Cardiac fibroblast (primary cell): ENCODE results near the gene GPR21.

ENCODE experiments used
- DNase-seq, 2 donors: peaks; one replicate each; pipeline versions ENCODE4 v3.0.0 to v3.0.0-alpha.2; 2010; ENCODE audit warnings: low read depth in 2 of 2
- H3K4me3 ChIP-seq, 2 donors: replicated peaks in 1 of 2; 1 replicate in 1 of 2; 2 replicates in 1 of 2; pipeline ENCODE4 v1.5.1; 2011; ENCODE audit warnings: low read depth in 2 of 2, low read length in 2 of 2, mild to moderate bottlenecking in 2 of 2, moderate library complexity in 1 of 2
- TF ChIP-seq, protein P1 (sequence below): IDR thresholded peaks from one replicate; pipeline ENCODE4 v1.5.1; 2011; ENCODE audit warnings: low read depth, mild to moderate bottlenecking, low read length, inconsistent platforms

GPR21 gene

GRCh38 chr9:123062351-123063176 lies 29.1 kb downstream of the GPR21 start:
- no peak for DNase-seq
- H3K4me3 ChIP-seq, result no peak overlapping the region
- TF ChIP-seq, protein P1, sequence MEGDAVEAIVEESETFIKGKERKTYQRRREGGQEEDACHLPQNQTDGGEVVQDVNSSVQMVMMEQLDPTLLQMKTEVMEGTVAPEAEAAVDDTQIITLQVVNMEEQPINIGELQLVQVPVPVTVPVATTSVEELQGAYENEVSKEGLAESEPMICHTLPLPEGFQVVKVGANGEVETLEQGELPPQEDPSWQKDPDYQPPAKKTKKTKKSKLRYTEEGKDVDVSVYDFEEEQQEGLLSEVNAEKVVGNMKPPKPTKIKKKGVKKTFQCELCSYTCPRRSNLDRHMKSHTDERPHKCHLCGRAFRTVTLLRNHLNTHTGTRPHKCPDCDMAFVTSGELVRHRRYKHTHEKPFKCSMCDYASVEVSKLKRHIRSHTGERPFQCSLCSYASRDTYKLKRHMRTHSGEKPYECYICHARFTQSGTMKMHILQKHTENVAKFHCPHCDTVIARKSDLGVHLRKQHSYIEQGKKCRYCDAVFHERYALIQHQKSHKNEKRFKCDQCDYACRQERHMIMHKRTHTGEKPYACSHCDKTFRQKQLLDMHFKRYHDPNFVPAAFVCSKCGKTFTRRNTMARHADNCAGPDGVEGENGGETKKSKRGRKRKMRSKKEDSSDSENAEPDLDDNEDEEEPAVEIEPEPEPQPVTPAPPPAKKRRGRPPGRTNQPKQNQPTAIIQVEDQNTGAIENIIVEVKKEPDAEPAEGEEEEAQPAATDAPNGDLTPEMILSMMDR, result no peak

- TF ChIP-seq, protein P1, result no peak
- H3K4me3 ChIP-seq, result no peak overlapping the region
- peak; percentile 42 to 55 for DNase-seq
Observed at GRCh38 chr9:123063177-123063598, 29.7 kb downstream of the GPR21 start.

GRCh38 chr9:123063896-123064295 lies 30.4 kb downstream of the GPR21 start:
- TF ChIP-seq, protein P1, result no peak
- no peak for DNase-seq

GRCh38 chr9:123064716-123065115 lies 31.2 kb downstream of the GPR21 start:
- TF ChIP-seq, protein P1, result no peak
- DNase-seq, result no peak
- H3K4me3 ChIP-seq, result no peak overlapping the region

More at GRCh38 chr9:123063896-123064295, 30.4 kb downstream of the GPR21 start:
- no peak overlapping the region for H3K4me3 ChIP-seq

DNA sequence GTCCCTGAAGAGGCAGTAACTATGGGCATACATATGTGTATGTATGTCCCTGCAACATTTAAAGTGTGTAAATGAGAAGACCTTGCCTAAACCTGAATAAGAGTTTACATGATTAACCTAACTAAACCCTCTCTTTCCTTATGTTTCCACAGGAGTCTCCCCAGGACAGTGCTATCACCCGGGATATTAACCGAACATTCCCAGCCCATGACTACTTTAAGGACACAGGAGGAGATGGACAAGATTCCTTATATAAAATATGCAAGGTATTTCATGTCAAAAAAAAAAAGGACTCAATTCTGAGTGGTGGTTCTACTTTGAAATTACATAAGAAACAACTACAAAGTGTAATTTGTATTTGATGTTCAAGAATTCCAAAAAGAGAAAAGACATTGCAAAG lies 31.7 kb downstream of the GPR21 start:
- peak in 1 of 2 donors; percentile 17 for DNase-seq
- TF ChIP-seq, protein P1, result no peak
- H3K4me3 ChIP-seq, result no peak overlapping the region

DNA sequence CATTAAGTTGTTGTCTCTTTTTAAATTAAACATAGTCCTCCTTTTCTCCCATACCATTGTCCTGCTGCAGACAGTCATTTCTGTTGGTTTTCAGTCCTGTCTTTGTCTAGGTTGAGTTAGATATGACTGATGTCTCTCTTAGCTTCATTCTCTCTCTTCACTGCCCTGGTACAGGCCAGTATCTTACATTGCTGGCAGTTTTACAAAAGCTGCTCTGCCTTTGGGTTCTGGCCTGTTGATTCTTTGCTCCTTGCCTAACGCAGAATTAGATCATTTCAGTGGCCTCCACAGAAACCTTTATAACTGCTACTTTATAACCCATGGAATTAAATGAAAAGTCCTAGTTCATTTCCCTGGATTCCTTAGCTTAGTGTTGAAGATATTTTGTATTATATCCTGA lies 33.7 kb downstream of the GPR21 start:
- no peak for DNase-seq

More for the DNA sequence above, 33.7 kb downstream of the GPR21 start:
- H3K4me3 ChIP-seq, result no peak overlapping the region
- TF ChIP-seq, protein P1, result no peak
